Smooth muscle cell (in vitro differentiated cells): ENCODE measurements around the gene LTBR. TPM values are rescaled to one million over a fixed set of nuclear protein-coding genes. Genes with fewer than 3 reads are reported as not detected.

Experiments
- DNase-seq: peaks from one replicate; lab custom pipeline; 2025; ENCODE audit not compliant: unreplicated experiment; lab: John Stamatoyannopoulos, UW
- H2AFZ ChIP-seq: fragments of 200-600 bp; sonication (generic); 2 replicates; pipeline ENCODE4 v1.6.0; 2016; ENCODE audit warnings: antibody characterized with exemption, low read depth, mild to moderate bottlenecking
- H3F3A ChIP-seq: fragments of 200-600 bp; sonication (generic); 2 replicates; pipeline ENCODE4 v1.6.0; 2017; ENCODE audit warnings: antibody characterized with exemption, low read depth
- H3K27ac ChIP-seq: fragments of 200-600 bp; sonication (generic); 2 replicates; pipeline ENCODE4 v1.5.1; 2016; ENCODE audit warnings: low read depth, mild to moderate bottlenecking
- H3K27me3 ChIP-seq: fragments of 200-600 bp; sonication (generic); 2 replicates; pipeline ENCODE4 v1.6.1; 2016; ENCODE audit warnings: low read depth, mild to moderate bottlenecking
- H3K36me3 ChIP-seq: fragments of 200-600 bp; sonication (generic); 2 replicates; pipeline ENCODE4 v1.5.1; 2016; ENCODE audit warnings: low read depth
- H3K4me1 ChIP-seq: fragments of 200-600 bp; sonication (generic); 2 replicates; pipeline ENCODE4 v1.5.1; 2016; ENCODE audit warnings: low read depth
- H3K4me2 ChIP-seq: fragments of 200-600 bp; sonication (generic); 2 replicates; pipeline ENCODE4 v1.6.0; 2016; ENCODE audit warnings: mild to moderate bottlenecking
- H3K4me3 ChIP-seq: fragments of 200-600 bp; sonication (generic); 2 replicates; pipeline ENCODE4 v1.5.1; 2016; ENCODE audit warnings: mild to moderate bottlenecking
- H3K79me2 ChIP-seq: fragments of 200-600 bp; sonication (generic); 2 replicates; pipeline ENCODE4 v1.6.0; 2016; ENCODE audit warnings: low read depth, mild to moderate bottlenecking
- H3K9ac ChIP-seq: fragments of 200-600 bp; sonication (generic); 2 replicates; pipeline ENCODE4 v1.6.0; 2016; ENCODE audit warnings: low read depth
- H3K9me3 ChIP-seq: fragments of 200-600 bp; sonication (generic); replicated peaks from 2 replicates; pipeline ENCODE4 v1.5.1; 2016; ENCODE audit warnings: low read depth
- H4K20me1 ChIP-seq: fragments of 200-600 bp; sonication (generic); 2 replicates; pipeline ENCODE4 v1.6.0; 2016; ENCODE audit warnings: low read depth
- WGBS: methylation state at CpG from one replicate; pipeline ENCODE4 v1.1.7; 2016; ENCODE audit warnings: low lambda C conversion rate; 5-methylcytosine and 5-hydroxymethylcytosine counted together
- polyA plus RNA-seq: library from polyadenylated mRNA; unstranded; fragments of >200 nt; fragmentation: Nextera tagmentation; extraction: Ambion mirVana; gene quantifications from 2 replicates; pipeline ENCODE4 v1.2.1, GENCODE V29; 2016
- total RNA-seq: library from RNA; depleted of rRNA; stranded (reverse); fragments of >200 nt; gene quantifications from 2 replicates; pipeline ENCODE4 v1.2.3, GENCODE V29; 2014
- TF ChIP-seq, protein P1 (sequence below): fragments of 200-600 bp; sonication (generic); IDR thresholded peaks from 2 replicates; pipeline ENCODE4 v1.5.1; 2017; ENCODE audit warnings: borderline replicate concordance, mild to moderate bottlenecking, antibody characterized with exemption; ENCODE audit not compliant: insufficient read depth, poor library complexity, severe bottlenecking

Gene LTBR
- total and polyA plus RNA-seq, 2 experiments from 2014 or later = 35.1 to 72.9 TPM

DNA sequence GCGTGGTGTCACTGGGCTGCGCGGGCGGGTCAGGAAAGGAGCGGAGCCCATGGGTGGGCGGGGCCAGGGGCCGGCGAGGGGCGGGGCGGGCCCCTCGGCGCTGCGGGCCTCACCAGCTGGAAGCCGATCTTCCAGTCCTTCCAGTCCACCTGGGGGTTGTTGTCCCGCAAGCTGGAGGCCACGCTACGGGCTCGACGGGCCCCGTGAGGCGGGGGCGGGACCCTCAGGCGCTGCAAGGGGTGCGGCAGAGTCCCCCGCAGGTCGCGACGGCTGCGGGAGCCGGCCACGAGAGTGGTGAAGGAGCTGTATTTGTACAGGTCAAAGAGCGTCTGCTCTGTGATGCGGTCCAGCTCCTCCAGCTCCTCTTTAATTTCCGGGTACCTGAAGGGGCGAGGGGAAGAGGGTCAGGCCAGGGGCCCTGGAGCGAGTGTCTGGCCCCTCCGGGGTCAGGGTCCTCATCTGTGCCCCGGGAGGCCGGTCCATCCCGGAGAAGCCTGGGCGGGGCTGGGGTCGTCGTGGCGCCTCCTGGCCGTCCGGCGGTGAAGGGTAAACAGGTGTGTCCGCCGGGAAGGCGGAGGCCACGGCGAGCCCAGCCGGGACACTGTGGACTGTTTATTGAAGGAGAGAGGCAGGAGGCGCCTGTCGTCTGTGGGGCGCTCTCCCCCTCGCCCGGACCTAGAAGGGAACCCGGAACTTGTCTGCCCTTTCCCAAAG is 20.5 kb upstream of the LTBR start:
- no peaks in the 10 kb centered on the region for H3K79me2 ChIP-seq
- H3K27me3 ChIP-seq = no peaks in the 10 kb centered on the region
- H3K4me3 ChIP-seq = peak overlapping the region; percentile 63
- no peaks in the 10 kb centered on the region for H3F3A ChIP-seq
- H2AFZ ChIP-seq = peak overlapping the region; percentile 97
- no peaks in the 10 kb centered on the region for H4K20me1 ChIP-seq
- H3K4me2 ChIP-seq = peak overlapping the region; percentile 95
- no peaks in the 10 kb centered on the region for H3K9me3 ChIP-seq
- no peak overlapping the region for H3K27ac ChIP-seq
- TF ChIP-seq, protein P1, sequence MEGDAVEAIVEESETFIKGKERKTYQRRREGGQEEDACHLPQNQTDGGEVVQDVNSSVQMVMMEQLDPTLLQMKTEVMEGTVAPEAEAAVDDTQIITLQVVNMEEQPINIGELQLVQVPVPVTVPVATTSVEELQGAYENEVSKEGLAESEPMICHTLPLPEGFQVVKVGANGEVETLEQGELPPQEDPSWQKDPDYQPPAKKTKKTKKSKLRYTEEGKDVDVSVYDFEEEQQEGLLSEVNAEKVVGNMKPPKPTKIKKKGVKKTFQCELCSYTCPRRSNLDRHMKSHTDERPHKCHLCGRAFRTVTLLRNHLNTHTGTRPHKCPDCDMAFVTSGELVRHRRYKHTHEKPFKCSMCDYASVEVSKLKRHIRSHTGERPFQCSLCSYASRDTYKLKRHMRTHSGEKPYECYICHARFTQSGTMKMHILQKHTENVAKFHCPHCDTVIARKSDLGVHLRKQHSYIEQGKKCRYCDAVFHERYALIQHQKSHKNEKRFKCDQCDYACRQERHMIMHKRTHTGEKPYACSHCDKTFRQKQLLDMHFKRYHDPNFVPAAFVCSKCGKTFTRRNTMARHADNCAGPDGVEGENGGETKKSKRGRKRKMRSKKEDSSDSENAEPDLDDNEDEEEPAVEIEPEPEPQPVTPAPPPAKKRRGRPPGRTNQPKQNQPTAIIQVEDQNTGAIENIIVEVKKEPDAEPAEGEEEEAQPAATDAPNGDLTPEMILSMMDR = no peak
- H3K9ac ChIP-seq = peak overlapping the region; percentile 54
- DNase-seq = peak; percentile 42
- peaks cover 3% of the 10 kb centered on the region for H3K4me1 ChIP-seq
- no peaks in the 10 kb centered on the region for H3K36me3 ChIP-seq
- WGBS = 5% methylated on average over 47 of the region's 59 CpGs

DNA sequence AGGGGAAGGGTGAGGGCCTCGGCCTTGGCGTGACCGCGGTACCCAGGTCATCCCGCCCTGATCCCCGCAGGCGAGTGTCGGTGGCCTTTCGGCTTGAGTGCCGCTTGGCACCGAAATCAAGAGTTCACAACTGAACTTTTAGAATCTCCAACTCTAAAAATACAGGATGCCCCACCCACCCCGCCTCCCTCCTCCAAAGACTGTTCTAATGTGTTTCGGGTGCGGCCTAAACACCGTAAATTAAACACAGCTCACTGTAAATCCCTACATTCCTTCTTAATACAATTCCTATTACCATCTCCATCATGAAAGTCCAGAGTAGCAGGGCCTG is 20.0 kb upstream of the LTBR start:
- Histone ChIP-seq H3K4me3 (peak overlapping the region; percentile 63), H3K9ac (peak overlapping the region; percentile 54), H3K4me1 (peaks cover 3% of the 10 kb centered on the region), H3F3A (no peaks in the 10 kb centered on the region), H3K79me2 (no peaks in the 10 kb centered on the region), H3K36me3 (no peaks in the 10 kb centered on the region), H3K27me3 (no peaks in the 10 kb centered on the region), H3K9me3 (no peaks in the 10 kb centered on the region), H2AFZ (peak overlapping the region; percentile 97), H4K20me1 (no peaks in the 10 kb centered on the region), H3K4me2 (peak overlapping the region; percentile 95), H3K27ac (no peak overlapping the region)
- TF ChIP-seq, protein P1 = no peak
- WGBS = 48% methylated on average over 15 of the region's 15 CpGs
- DNase-seq = no peak

- H3K9me3 ChIP-seq = no peaks in the 10 kb centered on the region
- H3F3A ChIP-seq = peaks cover 8% of the 10 kb centered on the region
- H3K27me3 ChIP-seq = no peaks in the 10 kb centered on the region
- WGBS = 72% methylated on average over 11 of the region's 11 CpGs
- no peak for DNase-seq
- no peaks in the 10 kb centered on the region for H3K36me3 ChIP-seq
- H3K27ac ChIP-seq = no peak overlapping the region
- no peak overlapping the region for H3K4me2 ChIP-seq
- TF ChIP-seq, protein P1 = no peak
- H2AFZ ChIP-seq = no peak overlapping the region
- H4K20me1 ChIP-seq = no peaks in the 10 kb centered on the region
- H3K4me1 ChIP-seq = peaks cover 16% of the 10 kb centered on the region
- no peak overlapping the region for H3K4me3 ChIP-seq
- no peaks in the 10 kb centered on the region for H3K79me2 ChIP-seq
- no peak overlapping the region for H3K9ac ChIP-seq
These were observed 16.6 kb upstream of the LTBR start for GRCh38 chr12:6367065-6367968.
